ENCODE results near the gene DLGAP1. TPM values are rescaled to one million over a fixed set of nuclear protein-coding genes. Genes with fewer than 3 reads are reported as not detected.

DLGAP1 gene
- total and polyA plus RNA-seq, 2 of the 13 experiments (the other 11 are each of a cell fraction or from before 2014, with no cell fraction given): 0.01 TPM; not detected in 1

GRCh38 chr18:3667255-3668137 lies 787.6 kb downstream of the DLGAP1 start (continued):
- TF ChIP-seq DPF2 (CRISPR knock-in tag; IDR thresholded peaks at IDR 0.05; ENCODE audit: borderline replicate concordance, low read depth) (no peak), SOX13 (IDR thresholded peaks at IDR 0.05) (no peak), SOX13 (CRISPR knock-in tag; conservative IDR thresholded peaks at IDR 0.05 in 1 of 2, IDR thresholded peaks at IDR 0.05 in 1 of 2) (peak in 1 of 2 experiments; percentile 78; a peak in 2 of 4 replicates), SOX6 (IDR thresholded peaks at IDR 0.05) (no peak), SOX6 (CRISPR knock-in tag; IDR thresholded peaks at IDR 0.05) (peak; percentile 50), MED13 (CRISPR knock-in tag; IDR thresholded peaks at IDR 0.05) (peak; percentile 42; the same call in 1 of the 2 replicates), ZNF678 (CRISPR knock-in tag; IDR thresholded peaks at IDR 0.05) (no peak), ZNF816 (CRISPR knock-in tag; IDR thresholded peaks at IDR 0.05; ENCODE audit: borderline replicate concordance) (no peak), SRSF4 (IDR thresholded peaks at IDR 0.05; ENCODE audit: low read depth, low read length, poor library complexity, severe bottlenecking) (no peak), ARID5B (CRISPR knock-in tag; IDR thresholded peaks at IDR 0.05) (0 out of 2 replicates have a peak, but pooled peaks have one; percentile 30)

Data from HepG2 (cell line).